ENCODE results near the gene HYAL3. TPM values are rescaled to one million over a fixed set of nuclear protein-coding genes. Genes with fewer than 3 reads are reported as not detected.
"Not testable (repeated sequence)": the region's sequence is repeated elsewhere in the genome, so short reads cannot be mapped to it uniquely, and the experiment has no call there.

HYAL3 gene
- total and polyA plus RNA-seq, 5 experiments from 2014 or later, result 2.5 to 4.7 (median 3.2) TPM

- H3K4me1 Mint-ChIP-seq, result peaks cover 8 to 41% (median 31%) of the 10 kb centered on the region in 4 donors
- no peaks in the 10 kb centered on the region for H3K27me3 Mint-ChIP-seq
- POLR2A ChIA-PET, result interaction anchor here (1.0 to 3.0 kb wide), 5 partner anchors 8 to 61 kb away, joined by 4 to 8 read pairs (median 4); partner anchors contain the start of gene GNAI2
- H3K36me3 Mint-ChIP-seq, result peaks cover 0 to 55% (median 3%) of the 10 kb centered on the region in 3 donors
- DNase-seq (no peak), ATAC-seq (no peak)
- no peak overlapping the region for H3K4me3 Mint-ChIP-seq
- H3K27ac Mint-ChIP-seq, result peak overlapping the region in 1 of 10 donors; percentile 21
- no peaks in the 10 kb centered on the region for H3K9me3 Mint-ChIP-seq
Observed at GRCh38 chr3:50255251-50255615, 44.0 kb downstream of the HYAL3 start.

GRCh38 chr3:50254577-50255250, 44.5 kb downstream of the HYAL3 start:
- POLR2A ChIA-PET, result interaction anchor here (0.6 to 3.0 kb wide), 6 partner anchors 8 to 268 kb away, joined by 4 to 8 read pairs (median 4); partner anchors contain the start of gene GNAI2

GRCh38 chr3:50251220-50251619, 48.0 kb downstream of the HYAL3 start:
- H3K36me3 Mint-ChIP-seq, result peaks cover 0 to 40% (median 0%) of the 10 kb centered on the region in 3 donors
- no peak for ATAC-seq
- peak overlapping the region; percentile 2 to 88 (median 76) for H3K27ac Mint-ChIP-seq
- no peaks in the 10 kb centered on the region for H3K9me3 Mint-ChIP-seq
- no peaks in the 10 kb centered on the region for H3K27me3 Mint-ChIP-seq
- POLR2A ChIA-PET, result interaction anchor here (1.1 kb wide), 1 partner anchor 21 kb away, joined by 3 read pairs; no protein-coding TSS in a partner anchor
- peak overlapping the region in 2 of 10 donors; percentile 27 to 39 for H3K4me3 Mint-ChIP-seq
- peaks cover 17 to 57% (median 51%) of the 10 kb centered on the region in 4 donors for H3K4me1 Mint-ChIP-seq
- DNase-seq, result no peak

More at GRCh38 chr3:50254577-50255250, 44.5 kb downstream of the HYAL3 start:
- Mint-ChIP-seq H3K9me3 (no peaks in the 10 kb centered on the region), H3K27ac (peak overlapping the region in 3 of 10 donors; percentile 21 to 40 (median 22)), H3K4me1 (peaks cover 9 to 44% (median 33%) of the 10 kb centered on the region in 4 donors), H3K27me3 (no peaks in the 10 kb centered on the region), H3K36me3 (peaks cover 0 to 57% (median 3%) of the 10 kb centered on the region in 3 donors), H3K4me3 (no peak overlapping the region)
- no peak for DNase-seq
- ATAC-seq, result no peak

- POLR2A ChIA-PET, result interaction anchor here (0.5 to 1.3 kb wide), 4 partner anchors 10 to 48 kb away, joined by 3 to 5 read pairs (median 3); no protein-coding TSS in a partner anchor
- Mint-ChIP-seq H3K4me3 (peak overlapping the region in 4 of 10 donors; percentile 14 to 49 (median 24)), H3K9me3 (no peaks in the 10 kb centered on the region), H3K27ac (peak overlapping the region in 8 of 10 donors; percentile 57 to 91 (median 80)), H3K27me3 (no peaks in the 10 kb centered on the region), H3K4me1 (peaks cover 21 to 64% (median 57%) of the 10 kb centered on the region in 4 donors), H3K36me3 (peaks cover 0 to 39% (median 0%) of the 10 kb centered on the region in 3 donors)
- ATAC-seq, result no peak
- no peak for DNase-seq
Observed at GRCh38 chr3:50250514-50250913, 48.7 kb downstream of the HYAL3 start.

GRCh38 chr3:50249457-50249856, 49.7 kb downstream of the HYAL3 start:
- Mint-ChIP-seq H3K4me3 (no peak overlapping the region), H3K9me3 (no peaks in the 10 kb centered on the region), H3K27ac (peak overlapping the region; percentile 36 to 94 (median 79)), H3K27me3 (no peaks in the 10 kb centered on the region), H3K36me3 (peaks cover 0 to 37% (median 0%) of the 10 kb centered on the region in 3 donors), H3K4me1 (peaks cover 26 to 72% (median 66%) of the 10 kb centered on the region in 4 donors)
- POLR2A ChIA-PET, result interaction anchor here (0.8 to 4.0 kb wide), 4 partner anchors 9 to 49 kb away, joined by 3 to 72 read pairs (median 6); partner anchors contain the start of gene GNAI2
- ATAC-seq (no peak), DNase-seq (no peak)

- no peak for DNase-seq
- Mint-ChIP-seq H3K4me3 (peak overlapping the region in 3 of 10 donors; percentile 19 to 61 (median 60)), H3K27ac (peak overlapping the region; percentile 63 to 96 (median 90)), H3K9me3 (no peaks in the 10 kb centered on the region), H3K4me1 (peaks cover 27 to 76% (median 69%) of the 10 kb centered on the region in 4 donors), H3K27me3 (no peaks in the 10 kb centered on the region), H3K36me3 (peaks cover 0 to 37% (median 0%) of the 10 kb centered on the region in 3 donors)
- POLR2A ChIA-PET, result interaction anchor here (0.5 to 4.0 kb wide), 4 partner anchors 12 to 941 kb away, joined by 4 to 72 read pairs (median 6); partner anchors contain the start of gene GNAI2
- ATAC-seq, result no peak
Observed at GRCh38 chr3:50248387-50248786, 50.8 kb downstream of the HYAL3 start.

GRCh38 chr3:50246517-50246954, 52.7 kb downstream of the HYAL3 start:
- H3K9me3 Mint-ChIP-seq, result no peaks in the 10 kb centered on the region
- POLR2A ChIA-PET, result interaction anchor here (0.5 to 4.0 kb wide), 14 partner anchors 8 to 53 kb away, joined by 3 to 72 read pairs (median 4); partner anchors contain the start of genes GNAI2, HYAL3, IFRD2 and NAA80
- ATAC-seq, result peak; percentile 78 to 85
- H3K27me3 Mint-ChIP-seq, result no peaks in the 10 kb centered on the region
- peak overlapping the region; percentile 72 to 89 (median 83) for H3K4me3 Mint-ChIP-seq
- DNase-seq, result peak in 9 of 10 donors; percentile 56 to 88 (median 79)
- H3K36me3 Mint-ChIP-seq, result peaks cover 0 to 34% (median 0%) of the 10 kb centered on the region in 3 donors
- H3K27ac Mint-ChIP-seq, result peak overlapping the region; percentile 90 to 97 (median 95)
- H3K4me1 Mint-ChIP-seq, result peaks cover 34 to 89% (median 82%) of the 10 kb centered on the region in 4 donors

- H3K27me3 Mint-ChIP-seq, result no peaks in the 10 kb centered on the region
- POLR2A ChIA-PET, result interaction anchor here (0.6 to 4.0 kb wide), 13 partner anchors 9 to 54 kb away, joined by 3 to 72 read pairs (median 4); partner anchors contain the start of genes GNAI2, HYAL3, IFRD2 and NAA80
- peak overlapping the region; percentile 43 to 97 (median 95) for H3K27ac Mint-ChIP-seq
- peak overlapping the region; percentile 72 to 89 (median 83) for H3K4me3 Mint-ChIP-seq
- no peaks in the 10 kb centered on the region for H3K9me3 Mint-ChIP-seq
- DNase-seq (peak; percentile 92 to 99 (median 95)), ATAC-seq (peak; percentile 83 to 87)
- H3K36me3 Mint-ChIP-seq, result peaks cover 0 to 32% (median 0%) of the 10 kb centered on the region in 3 donors
- H3K4me1 Mint-ChIP-seq, result peaks cover 34 to 90% (median 82%) of the 10 kb centered on the region in 4 donors
Observed at GRCh38 chr3:50245831-50246516, 53.2 kb downstream of the HYAL3 start.

GRCh38 chr3:50245251-50245745, 53.9 kb downstream of the HYAL3 start:
- Mint-ChIP-seq H3K9me3 (no peaks in the 10 kb centered on the region), H3K27ac (peak overlapping the region; percentile 66 to 97 (median 95)), H3K27me3 (no peaks in the 10 kb centered on the region), H3K4me3 (peak overlapping the region in 9 of 10 donors; percentile 22 to 89 (median 84)), H3K36me3 (peaks cover 0 to 27% (median 0%) of the 10 kb centered on the region in 3 donors), H3K4me1 (peaks cover 33 to 90% (median 79%) of the 10 kb centered on the region in 4 donors)
- POLR2A ChIA-PET, result no interaction called here
- DNase-seq (no peak), ATAC-seq (no peak)

- H3K4me3 Mint-ChIP-seq, result peak overlapping the region in 9 of 10 donors; percentile 19 to 89 (median 68)
- H3K9me3 Mint-ChIP-seq, H3K27me3 Mint-ChIP-seq, DNase-seq, ATAC-seq: not testable (repeated sequence)
- peak overlapping the region; percentile 66 to 97 (median 95) for H3K27ac Mint-ChIP-seq
- POLR2A ChIA-PET, result interaction anchor here (1.0 kb wide), 1 partner anchor 16 kb away, joined by 5 read pairs; no protein-coding TSS in a partner anchor
- H3K4me1 Mint-ChIP-seq, result peaks cover 34 to 90% (median 80%) of the 10 kb centered on the region in 4 donors
- peaks cover 0 to 28% (median 2%) of the 10 kb centered on the region in 3 donors for H3K36me3 Mint-ChIP-seq
Observed at GRCh38 chr3:50244813-50245212, 54.4 kb downstream of the HYAL3 start.

- Mint-ChIP-seq H3K4me3 (peak overlapping the region in 7 of 10 donors; percentile 14 to 54 (median 43)), H3K4me1 (peaks cover 39 to 95% (median 87%) of the 10 kb centered on the region in 4 donors), H3K27ac (peak overlapping the region; percentile 56 to 96 (median 93)), H3K9me3 (no peaks in the 10 kb centered on the region), H3K27me3 (no peaks in the 10 kb centered on the region), H3K36me3 (peaks cover 0 to 27% (median 2%) of the 10 kb centered on the region in 3 donors)
- DNase-seq (no peak), ATAC-seq (no peak)
- POLR2A ChIA-PET, result interaction anchor here (0.7 to 4.4 kb wide), 7 partner anchors 8 to 99 kb away, joined by 3 to 50 read pairs (median 4); partner anchors contain the start of gene GNAI2
Observed at GRCh38 chr3:50243543-50243895, 55.7 kb downstream of the HYAL3 start.

Data from naive thymus-derived CD8-positive, alpha-beta T cell (primary cell).